Measurements from ENCODE around the gene TMPRSS12.

DNA sequence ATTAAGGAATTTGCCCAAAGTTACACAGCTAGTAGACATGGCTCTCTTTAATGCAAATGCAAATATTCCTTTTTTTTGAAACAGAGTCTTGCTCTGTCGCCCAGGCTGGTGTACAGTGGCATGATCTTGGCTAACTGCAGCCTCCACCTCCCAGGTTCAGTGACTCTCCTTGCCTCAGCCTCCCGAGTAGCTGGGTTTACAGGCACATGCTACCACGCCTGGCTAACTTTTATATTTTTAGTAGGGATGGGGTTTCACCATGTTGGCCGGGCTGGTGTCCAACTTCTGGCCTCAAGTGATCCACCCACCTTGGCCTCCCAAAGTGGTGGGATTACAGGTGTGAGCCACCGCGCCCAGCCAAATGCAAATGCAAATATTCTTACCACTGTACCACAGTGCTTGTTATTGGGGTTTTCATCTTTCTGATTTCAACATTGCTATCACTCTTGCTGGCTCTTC lies 85.1 kb downstream of the TMPRSS12 start:
- no peak for TF ChIP-seq CTCF (IDR thresholded peaks at IDR 0.05)
- no peak for TF ChIP-seq POLR2A (IDR thresholded peaks at IDR 0.05)
